GM19438 (cell line): ENCODE measurements around the gene CELF2.
"Not testable (repeated sequence)": the region's sequence is repeated elsewhere in the genome, so short reads cannot be mapped to it uniquely, and the experiment has no call there.

Experiments
- ATAC-seq: cut with Tn5 transposase; IDR thresholded peaks from one replicate; pipeline ENCODE4 v1.9.1; 2021; ENCODE audit warnings: low read depth; ENCODE audit not compliant: unreplicated experiment

The CELF2 gene

DNA sequence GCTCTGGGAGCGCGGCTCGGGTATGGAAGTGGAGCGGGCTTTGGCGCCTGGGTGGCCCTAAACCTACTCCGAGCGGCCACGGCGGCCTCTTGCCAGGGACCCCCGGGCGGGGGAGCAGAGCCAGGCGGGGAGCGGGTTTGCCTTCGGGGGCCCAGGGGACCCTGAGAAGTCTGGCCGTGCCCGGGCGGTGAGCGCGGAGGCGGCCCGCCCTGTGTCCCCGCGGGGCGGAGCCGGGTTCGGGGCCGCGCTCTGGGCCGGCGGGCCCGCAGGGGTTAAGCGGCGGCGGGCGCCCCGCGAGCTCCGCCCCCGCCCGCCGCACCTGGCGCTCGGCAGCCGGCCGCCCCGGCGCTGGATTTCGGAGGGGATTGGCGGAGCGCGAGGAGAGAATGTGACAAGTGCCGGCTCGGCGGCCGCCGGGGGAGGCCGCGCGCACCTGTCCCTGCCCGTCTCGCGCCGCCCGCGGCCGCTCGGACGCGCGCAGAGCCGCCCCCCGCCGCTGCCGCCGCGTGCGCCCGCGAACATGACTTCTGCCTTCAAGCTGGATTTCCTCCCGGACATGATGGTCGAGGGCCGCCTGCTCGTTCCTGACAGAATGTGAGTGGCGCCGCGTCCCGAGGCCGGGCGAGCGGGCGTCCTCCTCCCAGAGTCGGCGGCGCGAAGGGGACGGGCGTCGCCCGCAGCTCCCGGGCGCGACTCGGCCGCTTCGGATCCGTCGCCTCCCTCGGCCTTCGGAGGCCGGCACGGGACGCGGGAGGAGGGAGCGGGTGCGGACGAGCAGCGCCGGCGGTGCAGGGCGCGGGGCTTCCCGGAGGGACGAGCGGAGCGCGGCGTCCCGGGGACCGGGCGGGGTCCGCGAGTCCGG is at the start of gene CELF2:
Gene CELF2, plus strand, starts transcription at position 303 of the 862 bp plus-strand sequence. Its CDS starts 218 bp downstream, at position 521.
- ATAC-seq: peak; percentile 75

DNA sequence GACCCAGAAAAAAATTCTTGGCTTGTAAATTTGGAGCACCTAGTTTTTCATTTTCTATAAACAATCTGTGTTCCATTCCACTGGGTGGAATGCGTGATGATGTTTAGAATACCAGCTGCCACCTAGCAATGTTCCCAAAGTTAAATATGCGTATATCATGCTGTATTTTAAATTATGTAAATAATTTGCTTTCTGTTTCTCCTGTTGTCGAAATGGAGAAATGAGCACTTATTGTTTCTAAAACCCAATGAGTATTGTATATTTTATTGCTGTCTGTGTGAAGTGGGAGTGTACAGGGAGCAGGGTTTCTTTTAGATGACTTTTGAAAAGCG is 49.4 kb upstream of the CELF2 start:
- ATAC-seq: no peak

DNA sequence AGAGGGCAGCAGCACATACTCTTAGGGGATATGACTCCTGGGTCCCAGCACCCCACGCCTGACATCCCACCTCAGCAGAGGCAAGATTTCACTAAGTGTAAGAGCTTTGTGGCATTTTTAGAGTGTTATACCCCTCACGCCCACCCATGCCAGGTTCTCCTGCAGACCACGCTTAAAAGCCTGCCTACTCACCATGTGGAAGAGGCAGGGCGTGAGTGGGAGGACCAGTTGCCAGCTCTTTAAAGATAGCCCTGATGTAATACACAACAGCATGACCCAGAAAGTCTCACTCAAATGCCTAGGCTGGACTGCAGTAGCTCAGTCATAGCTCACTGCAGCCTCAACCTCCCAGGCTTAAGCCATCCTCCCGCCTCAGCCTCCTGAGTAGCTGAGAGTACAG is 44.4 kb upstream of the CELF2 start:
- no peak for ATAC-seq

DNA sequence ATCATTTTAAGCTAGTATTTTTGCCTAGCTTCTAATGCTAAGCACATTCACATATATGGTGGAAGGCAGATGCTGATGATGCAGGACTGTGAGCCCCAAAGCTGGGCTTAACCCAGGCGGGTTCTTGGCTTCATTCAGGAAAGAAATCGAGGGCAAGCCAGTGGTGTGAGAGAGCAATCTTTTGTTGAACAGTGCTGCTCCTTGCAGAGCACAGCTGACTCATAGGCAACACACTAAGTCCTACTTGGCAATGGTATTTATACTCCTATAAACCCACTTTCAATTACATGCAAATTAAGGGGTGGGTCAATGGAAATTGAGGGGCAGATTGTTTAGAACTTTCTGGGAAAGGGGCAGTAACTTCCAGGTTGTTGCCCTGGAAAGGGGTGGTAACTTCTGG is 42.0 kb upstream of the CELF2 start:
- no peak for ATAC-seq

DNA sequence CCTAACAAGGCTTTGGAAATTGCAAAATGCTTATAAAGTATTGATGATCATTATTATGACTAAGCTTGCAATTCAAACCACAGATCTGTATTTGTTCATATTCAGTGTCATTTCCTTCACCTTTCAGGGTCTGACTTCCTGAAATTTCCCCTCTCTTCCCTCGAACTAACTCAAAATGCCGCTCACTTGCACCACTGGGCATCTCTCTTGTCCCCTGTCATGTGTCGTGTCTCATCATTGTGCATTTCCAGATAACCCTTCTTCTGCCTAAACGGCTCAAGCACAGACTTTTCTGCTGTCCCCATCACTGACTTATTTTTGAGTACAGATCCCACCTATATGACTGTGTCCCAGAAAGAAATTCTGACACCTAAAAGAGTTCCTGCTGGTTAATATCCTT is 41.0 kb upstream of the CELF2 start:
- ATAC-seq: no peak

DNA sequence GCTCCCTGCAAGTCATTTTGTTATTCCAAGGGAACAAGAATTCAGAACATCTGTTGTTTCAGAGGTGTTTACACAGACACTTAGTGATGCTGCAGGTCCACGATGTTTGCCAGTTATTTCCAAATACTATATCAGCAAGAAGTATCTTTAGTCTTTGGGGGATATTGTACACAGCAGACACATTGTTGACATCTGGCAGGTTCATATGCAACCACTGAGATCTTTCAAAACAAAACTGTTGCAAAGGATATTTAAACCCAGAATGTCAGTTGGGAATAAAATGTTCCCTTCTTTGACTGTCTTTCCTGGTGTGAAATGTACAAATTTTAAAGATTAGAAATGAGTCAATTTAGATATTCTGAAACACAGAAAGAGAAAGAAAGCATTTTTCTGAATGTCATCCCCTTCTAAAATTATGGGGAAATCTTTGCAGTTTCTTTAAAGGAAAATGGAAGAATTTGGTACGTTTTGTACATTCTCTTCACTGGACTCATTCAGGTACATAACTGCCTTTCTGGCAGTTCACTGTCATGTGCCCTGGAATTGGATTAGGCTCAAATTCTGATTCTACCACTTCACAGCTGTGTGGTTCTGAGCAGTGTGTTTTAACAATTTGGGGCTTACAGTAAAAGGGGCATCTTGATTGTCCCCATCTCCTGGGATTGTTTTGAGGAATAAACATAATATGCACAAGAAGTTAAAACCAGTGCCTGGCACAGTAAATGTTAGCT is 40.3 kb upstream of the CELF2 start:
- no peak for ATAC-seq

DNA sequence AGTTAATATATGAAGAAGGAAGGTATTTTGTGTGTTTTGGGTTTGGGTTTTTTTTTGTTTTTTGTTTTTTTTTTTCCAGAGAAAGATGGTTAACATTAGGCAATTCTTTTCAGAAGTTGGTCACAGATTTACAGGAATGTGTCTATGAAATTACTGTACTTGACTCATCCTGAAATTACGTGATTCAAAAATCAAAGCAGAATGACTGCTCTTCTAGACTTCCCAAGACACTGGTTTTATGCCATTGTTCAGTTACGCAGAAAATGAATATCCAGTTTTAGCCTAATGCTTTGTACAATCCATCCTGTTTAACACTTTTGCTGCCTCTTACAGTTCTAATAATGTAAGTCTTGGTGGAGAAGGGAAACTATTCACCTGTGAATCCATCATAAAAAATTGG is 39.7 kb upstream of the CELF2 start:
- ATAC-seq: no peak

DNA sequence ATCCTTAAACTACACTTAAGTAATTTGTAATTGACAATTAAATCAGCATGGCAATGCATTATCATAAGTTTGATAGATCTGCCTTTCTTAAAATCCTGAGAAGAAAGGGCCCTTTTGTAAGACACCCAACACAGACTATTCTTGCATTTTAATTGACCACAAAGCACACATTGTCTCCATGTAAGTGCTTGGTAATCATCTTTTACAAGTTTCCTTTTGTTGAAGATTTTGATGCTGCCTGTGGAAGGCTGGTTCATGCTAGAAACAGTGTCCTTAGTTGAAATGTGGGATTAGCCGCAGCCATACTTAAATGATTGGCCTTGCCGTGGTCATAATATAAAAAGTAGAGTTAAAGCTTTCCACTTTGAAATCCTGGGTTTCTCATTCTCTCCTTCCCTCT is 32.3 kb upstream of the CELF2 start:
- no peak for ATAC-seq

DNA sequence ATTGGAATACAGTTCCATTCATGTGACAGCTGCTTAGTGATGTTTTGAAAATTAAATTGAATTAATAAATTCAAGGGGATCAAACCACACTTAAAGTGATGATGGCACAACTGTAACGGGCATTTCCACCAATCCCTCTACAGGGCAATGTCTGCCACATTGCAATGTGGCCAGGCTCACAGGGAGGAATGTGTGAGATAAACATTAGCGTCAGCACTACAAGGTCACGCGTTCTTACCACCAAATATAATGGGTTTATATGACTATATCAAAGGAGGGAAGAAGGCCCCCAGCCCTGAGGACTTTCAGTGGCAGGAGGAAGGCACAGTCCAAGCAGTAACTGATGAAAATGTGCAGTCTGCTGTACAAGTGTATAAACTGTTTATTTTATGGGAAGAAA is 31.1 kb upstream of the CELF2 start:
- no peak for ATAC-seq

DNA sequence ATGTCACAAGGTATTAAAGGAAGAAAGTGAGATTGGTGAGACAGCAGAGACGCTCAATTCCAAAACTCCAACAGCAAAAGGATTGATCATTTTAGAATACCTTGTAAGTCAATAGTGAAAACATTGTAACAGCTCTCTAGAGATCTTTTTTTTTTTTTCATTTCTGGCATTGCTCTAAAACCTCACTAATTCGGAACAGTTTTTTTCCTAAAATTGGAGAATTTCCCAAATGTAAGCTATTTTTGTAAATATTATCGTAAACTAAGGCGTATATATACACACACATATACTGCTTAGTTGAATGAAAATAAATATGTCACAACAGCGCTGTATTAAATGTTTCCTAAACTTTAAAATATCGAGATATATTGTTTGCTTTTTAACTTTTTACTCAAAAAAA is 30.6 kb upstream of the CELF2 start:
- ATAC-seq: no peak

DNA sequence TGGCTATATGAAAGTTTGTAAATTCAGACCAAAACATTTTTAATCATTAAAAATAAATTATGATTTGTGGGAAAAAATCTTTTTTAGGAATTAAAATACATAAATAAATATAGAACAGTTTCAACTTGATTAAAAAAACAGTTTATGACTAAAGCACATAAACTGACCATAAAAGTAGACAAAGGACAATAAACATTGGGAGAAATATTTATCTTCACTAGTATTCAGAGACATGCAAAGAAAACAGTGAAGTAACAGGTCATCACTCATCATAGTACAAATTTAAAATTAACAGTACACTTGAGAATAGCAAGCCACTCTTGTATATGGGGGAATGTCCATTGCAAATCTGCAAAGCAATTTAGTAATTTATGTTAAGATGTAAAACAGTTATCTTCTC is 28.0 kb upstream of the CELF2 start:
- no peak for ATAC-seq

DNA sequence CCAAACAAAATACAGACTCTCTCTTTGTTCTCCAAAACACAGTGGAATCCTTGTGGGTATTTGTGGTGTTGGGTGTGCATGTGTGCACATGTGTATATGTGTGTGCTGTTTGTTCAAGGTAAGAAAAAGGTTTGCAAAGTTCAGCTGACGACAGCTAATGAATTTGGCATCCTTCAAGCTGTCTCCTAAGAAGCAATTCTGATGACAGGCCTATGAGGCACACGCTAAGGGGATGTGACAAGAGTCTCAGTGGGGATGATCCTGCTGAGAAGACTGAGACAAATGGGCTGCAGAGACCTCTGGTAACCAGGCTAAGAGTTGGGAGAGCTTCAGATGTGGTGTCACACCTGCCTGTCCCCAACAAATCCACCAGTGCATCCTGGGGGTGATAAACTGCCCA is 26.5 kb upstream of the CELF2 start:
- ATAC-seq: no peak

DNA sequence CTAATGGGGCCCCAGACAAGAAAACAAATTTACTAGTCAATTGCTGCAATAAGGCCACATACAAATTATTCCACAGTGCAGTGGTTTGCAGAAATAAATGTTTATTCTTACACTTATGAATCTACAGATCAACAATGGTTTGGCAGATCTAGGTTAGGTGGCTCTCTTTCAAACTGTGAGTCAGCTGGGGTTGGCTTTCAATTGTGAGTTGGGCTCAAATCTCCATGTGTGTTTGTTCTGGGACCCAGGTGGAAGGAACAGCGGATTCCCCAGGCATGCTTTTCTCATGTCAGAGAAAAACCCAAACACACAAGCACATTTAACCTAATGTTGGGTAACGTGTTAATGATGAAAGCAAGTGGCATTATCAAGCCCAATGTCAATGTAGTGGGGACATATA is 25.6 kb upstream of the CELF2 start:
- no peak for ATAC-seq

DNA sequence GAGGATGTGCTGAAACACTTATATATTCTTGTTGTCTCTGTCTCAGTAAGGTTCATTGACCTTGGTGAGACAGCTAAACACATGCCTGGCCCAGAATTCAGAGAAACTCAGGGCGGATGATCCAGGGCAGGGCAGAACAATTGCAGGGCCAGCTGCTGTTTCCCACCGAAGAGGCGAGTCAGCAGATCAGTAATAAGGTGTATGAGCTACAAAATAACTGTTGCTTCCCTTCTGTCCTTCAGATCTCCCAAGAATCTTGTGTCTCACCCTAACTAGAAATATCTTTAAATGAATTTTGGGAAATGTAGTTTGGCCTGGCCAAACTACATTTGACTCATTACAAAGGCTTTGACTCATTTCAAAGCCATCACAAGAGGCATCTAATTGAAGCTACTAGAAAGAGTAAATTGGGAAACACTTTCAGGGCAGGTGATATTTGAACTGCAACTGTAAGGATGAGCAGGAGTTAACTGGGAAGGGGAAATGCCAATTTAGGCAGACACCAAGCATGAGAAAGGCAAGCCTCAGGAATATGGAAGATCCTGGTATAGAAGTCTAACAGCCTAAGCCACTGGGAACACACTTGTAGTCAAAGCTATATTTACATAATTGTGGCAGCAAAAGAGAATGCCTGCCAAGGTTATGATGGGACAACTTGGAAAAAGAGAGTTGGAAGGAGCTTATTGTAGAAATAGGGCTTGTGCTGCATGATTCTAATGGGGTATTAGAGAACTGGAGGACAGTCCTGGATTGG is 24.5 kb upstream of the CELF2 start:
- ATAC-seq: no peak

DNA sequence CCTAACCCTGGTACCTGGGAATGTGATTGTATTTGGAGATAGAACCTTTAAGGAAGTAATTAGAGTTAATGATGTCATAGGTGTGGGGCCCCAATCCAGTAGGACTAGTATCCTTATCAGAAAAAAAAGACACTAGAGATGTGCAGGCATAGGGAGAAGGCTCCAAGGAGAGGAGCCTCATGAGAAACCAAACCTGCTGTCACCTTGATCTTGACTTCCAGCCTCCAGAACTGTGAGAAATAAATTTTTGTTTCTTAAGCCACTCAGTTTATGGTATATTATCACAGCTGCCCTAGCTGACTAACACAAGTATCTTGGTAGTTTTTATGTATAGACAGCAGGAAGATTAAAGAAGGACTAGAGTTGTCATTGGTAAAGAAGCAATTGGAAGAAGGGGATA is 23.9 kb upstream of the CELF2 start:
- ATAC-seq: no peak

DNA sequence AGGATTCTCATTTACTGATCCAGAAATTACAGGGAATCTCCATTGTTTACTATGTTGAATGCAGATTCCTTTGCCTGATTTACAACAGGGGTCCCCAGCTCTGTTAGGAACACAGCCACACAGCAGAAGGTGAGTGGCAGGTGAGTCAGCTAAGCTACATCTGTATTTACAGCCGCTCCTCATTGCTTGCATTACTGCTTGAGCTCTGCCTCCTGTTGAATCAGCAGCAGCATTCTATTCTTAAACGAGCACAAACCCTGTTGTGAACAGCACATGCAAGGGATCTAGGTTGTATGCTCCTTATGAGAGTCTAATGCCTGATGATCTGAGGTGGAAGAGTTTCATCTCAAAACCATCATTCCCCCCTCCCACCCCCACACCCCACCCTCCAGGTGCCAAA is 23.3 kb upstream of the CELF2 start:
- no peak for ATAC-seq

DNA sequence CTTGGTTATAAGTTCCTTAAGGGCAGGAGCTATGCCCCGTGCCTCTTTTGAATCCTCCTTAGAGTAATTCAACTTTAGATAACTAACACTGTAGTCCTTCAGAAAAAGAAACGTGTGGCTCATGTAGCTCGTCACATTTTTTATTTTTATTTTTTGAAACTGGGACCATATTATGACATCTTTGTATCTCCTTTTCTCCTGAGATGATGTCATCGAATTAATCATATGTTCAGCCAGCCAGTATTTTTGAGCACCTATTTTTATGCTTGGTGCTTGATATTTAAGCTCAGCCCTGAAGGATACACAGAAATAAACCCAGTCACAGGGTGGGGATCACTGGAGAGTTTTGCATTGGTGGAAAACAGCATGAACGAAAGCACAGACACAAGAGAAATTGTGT is 22.6 kb upstream of the CELF2 start:
- no peak for ATAC-seq

DNA sequence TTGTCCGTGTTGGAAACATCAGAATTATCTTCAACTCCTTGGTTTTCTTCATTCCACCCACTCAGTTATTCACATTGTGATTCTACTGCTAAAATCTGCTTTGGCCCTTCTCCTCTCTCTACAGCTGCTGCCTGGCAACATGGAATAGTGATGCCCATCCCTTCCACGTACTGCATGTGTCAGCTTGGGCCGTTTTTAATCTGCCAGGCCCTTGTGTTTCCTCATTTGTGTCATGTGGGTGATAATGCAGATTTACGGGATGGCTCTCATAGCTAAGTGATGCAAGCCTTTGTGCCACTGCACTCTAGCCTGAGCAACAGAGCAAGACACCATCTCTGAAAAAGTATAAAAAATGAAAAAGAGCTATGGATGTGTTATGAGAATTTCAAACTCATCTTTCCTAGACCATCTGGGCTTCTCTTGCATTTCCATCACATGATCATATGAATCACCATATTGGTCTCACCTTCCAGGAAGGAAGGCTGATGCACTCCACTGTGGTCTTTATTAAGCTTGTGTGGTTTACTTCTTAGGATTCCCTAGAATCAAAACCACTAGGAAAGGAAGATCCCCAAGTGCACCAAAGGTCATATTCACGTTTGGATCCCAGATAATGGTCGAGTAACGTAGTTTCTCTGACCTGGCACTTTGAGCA is 20.6 kb upstream of the CELF2 start:
- ATAC-seq: no peak

DNA sequence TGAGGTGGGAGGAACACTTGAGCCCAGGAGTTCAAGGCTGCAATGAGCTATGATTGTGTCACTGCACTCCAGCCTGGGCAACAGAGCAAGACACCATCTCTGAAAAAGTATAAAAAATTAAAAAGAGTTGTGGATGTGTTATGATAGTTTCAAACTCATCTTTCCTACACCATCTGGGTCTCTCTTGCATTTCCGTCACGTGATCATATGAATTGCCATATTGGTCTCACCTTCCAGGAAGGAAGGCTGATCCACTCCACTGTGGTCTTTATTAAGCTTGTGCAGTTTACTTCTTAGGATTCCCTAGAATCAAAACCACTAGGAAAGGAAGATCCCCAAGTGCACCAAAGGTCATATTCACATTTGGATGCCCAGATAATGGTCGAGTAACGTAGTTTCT is 18.2 kb upstream of the CELF2 start:
- ATAC-seq: not testable (repeated sequence)

DNA sequence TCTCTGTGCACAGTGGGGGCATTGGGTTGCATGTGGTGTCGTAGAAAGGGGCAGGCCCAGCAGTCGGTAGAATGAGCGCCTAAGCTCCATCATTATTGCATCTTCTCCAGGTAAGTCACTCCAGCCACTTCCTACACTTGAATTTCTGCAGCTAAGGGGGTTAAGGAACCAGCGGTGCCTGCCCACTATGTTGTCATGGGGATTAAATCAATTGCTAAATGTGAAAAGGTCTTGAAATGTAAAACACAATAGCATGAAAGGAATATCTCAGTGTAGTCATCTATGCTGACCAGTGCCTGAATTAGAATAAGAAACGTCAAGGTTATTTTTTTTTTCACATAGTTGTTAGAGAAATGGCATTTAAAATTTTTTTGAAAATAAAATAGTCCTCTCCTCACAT is 15.2 kb upstream of the CELF2 start:
- ATAC-seq: no peak

DNA sequence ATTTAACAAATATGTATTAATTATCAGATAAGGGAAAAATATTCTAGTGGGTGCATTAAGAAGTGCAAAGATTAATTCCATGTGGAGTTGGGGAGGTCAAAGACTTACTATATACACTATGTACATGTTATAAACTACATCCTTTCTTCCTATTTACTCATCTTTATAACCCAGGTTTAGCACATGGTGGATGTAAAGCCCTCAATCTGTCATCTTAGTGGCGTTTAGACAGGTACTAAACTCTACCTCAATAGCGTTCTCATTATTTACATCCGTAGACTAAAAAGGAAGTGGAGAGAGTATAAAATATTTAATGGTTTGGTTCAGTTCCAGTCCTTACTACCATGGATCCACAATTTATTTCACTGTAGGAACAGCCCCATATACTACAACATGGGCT is 14.8 kb upstream of the CELF2 start:
- no peak for ATAC-seq
